Thyroid gland (tissue), 4 donors: Measurements from ENCODE around the gene SPG7.

Experiments
- POLR2A ChIP-seq, 2 donors: fragments of 450-650 bp; IDR thresholded peaks; one replicate each; pipeline ENCODE4 v1.6.1; 2017; ENCODE audit warnings: antibody characterized with exemption in 2 of 2, mild to moderate bottlenecking in 2 of 2, moderate library complexity in 1 of 2
- TF ChIP-seq, protein P1 (sequence below), 6 experiments: fragments of 200-600 bp in 3 of 6; fragments of 450-650 bp in 3 of 6; sonication (generic) in 3 of 6; IDR thresholded peaks; one replicate each; pipeline ENCODE4 v1.5.1; 2016 to 2019; ENCODE audit warnings: antibody characterized with exemption in 6 of 6, mild to moderate bottlenecking in 2 of 6, inconsistent platforms in 1 of 6, moderate library complexity in 1 of 6

DNA sequence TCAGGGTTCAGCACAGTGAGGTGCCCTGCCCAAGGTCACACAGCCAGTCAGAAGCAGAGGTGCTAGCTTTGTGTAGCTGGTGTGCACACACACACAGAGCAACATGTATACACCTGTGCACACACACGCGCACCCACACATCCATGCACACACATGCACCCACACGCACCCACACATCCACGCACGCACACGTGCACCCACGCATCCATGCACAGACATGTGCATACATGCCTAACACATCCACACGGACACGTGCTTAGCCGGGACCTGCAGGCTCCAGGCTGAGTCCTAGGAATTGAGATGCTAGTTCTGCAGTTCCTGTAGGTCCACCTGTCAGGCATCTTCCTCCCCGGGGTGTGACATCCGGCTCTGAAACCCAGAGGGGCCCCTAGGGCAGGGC is 92.2 kb downstream of the SPG7 start:
- TF ChIP-seq POLR2A (IDR thresholded peaks at IDR 0.05) = no peak
- TF ChIP-seq, protein P1, sequence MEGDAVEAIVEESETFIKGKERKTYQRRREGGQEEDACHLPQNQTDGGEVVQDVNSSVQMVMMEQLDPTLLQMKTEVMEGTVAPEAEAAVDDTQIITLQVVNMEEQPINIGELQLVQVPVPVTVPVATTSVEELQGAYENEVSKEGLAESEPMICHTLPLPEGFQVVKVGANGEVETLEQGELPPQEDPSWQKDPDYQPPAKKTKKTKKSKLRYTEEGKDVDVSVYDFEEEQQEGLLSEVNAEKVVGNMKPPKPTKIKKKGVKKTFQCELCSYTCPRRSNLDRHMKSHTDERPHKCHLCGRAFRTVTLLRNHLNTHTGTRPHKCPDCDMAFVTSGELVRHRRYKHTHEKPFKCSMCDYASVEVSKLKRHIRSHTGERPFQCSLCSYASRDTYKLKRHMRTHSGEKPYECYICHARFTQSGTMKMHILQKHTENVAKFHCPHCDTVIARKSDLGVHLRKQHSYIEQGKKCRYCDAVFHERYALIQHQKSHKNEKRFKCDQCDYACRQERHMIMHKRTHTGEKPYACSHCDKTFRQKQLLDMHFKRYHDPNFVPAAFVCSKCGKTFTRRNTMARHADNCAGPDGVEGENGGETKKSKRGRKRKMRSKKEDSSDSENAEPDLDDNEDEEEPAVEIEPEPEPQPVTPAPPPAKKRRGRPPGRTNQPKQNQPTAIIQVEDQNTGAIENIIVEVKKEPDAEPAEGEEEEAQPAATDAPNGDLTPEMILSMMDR (IDR thresholded peaks at IDR 0.05) = no peak
